Activated naive CD4-positive, alpha-beta T cell treated with anti-CD3 and anti-CD28 coated beads, Interleukin-2, amount 50 U/mL, for 24 hours (primary cell): ENCODE data around the gene KRT75.
A peak's percentile ranks its signal among the peaks of the same experiment; 100 is the strongest.

Experiments used
- H3K27ac Mint-ChIP-seq: one replicate; pipeline ENCODE4 v1.8.0; 2021; ENCODE audit warnings: mild to moderate bottlenecking, mixed read lengths
- H3K27me3 Mint-ChIP-seq: one replicate; pipeline ENCODE4 v1.8.0; 2021; ENCODE audit warnings: mixed read lengths
- H3K36me3 Mint-ChIP-seq: one replicate; pipeline ENCODE4 v1.8.0; 2021; ENCODE audit warnings: mixed read lengths
- H3K4me1 Mint-ChIP-seq: one replicate; pipeline ENCODE4 v1.8.0; 2021; ENCODE audit warnings: mixed read lengths
- H3K4me3 Mint-ChIP-seq: one replicate; pipeline ENCODE4 v1.8.0; 2021; ENCODE audit warnings: mild to moderate bottlenecking, mixed read lengths
- H3K9me3 Mint-ChIP-seq: one replicate; pipeline ENCODE4 v1.8.0; 2021; ENCODE audit warnings: mixed read lengths

KRT75 gene

GRCh38 chr12:52394836-52395405 lies 39.2 kb downstream of the KRT75 start:
- no peaks in the 10 kb centered on the region for H3K4me1 Mint-ChIP-seq
- no peaks in the 10 kb centered on the region for H3K9me3 Mint-ChIP-seq
- H3K27me3 Mint-ChIP-seq, result no peaks in the 10 kb centered on the region
- no peak overlapping the region for H3K4me3 Mint-ChIP-seq
- H3K27ac Mint-ChIP-seq, result no peak overlapping the region
- H3K36me3 Mint-ChIP-seq, result no peaks in the 10 kb centered on the region

- no peaks in the 10 kb centered on the region for H3K4me1 Mint-ChIP-seq
- no peaks in the 10 kb centered on the region for H3K36me3 Mint-ChIP-seq
- no peaks in the 10 kb centered on the region for H3K9me3 Mint-ChIP-seq
- H3K27ac Mint-ChIP-seq, result no peak overlapping the region
- H3K4me3 Mint-ChIP-seq, result no peak overlapping the region
- H3K27me3 Mint-ChIP-seq, result no peaks in the 10 kb centered on the region
These were observed 41.6 kb downstream of the KRT75 start for GRCh38 chr12:52392465-52393007.

- no peaks in the 10 kb centered on the region for H3K36me3 Mint-ChIP-seq
- no peaks in the 10 kb centered on the region for H3K9me3 Mint-ChIP-seq
- H3K4me3 Mint-ChIP-seq, result no peak overlapping the region
- no peak overlapping the region for H3K27ac Mint-ChIP-seq
- no peaks in the 10 kb centered on the region for H3K4me1 Mint-ChIP-seq
- H3K27me3 Mint-ChIP-seq, result no peaks in the 10 kb centered on the region
These were observed 42.6 kb downstream of the KRT75 start for GRCh38 chr12:52391618-52392002.

- no peaks in the 10 kb centered on the region for H3K4me1 Mint-ChIP-seq
- H3K27me3 Mint-ChIP-seq, result no peaks in the 10 kb centered on the region
- H3K27ac Mint-ChIP-seq, result no peak overlapping the region
- no peaks in the 10 kb centered on the region for H3K9me3 Mint-ChIP-seq
- no peak overlapping the region for H3K4me3 Mint-ChIP-seq
- no peaks in the 10 kb centered on the region for H3K36me3 Mint-ChIP-seq
These were observed 43.2 kb downstream of the KRT75 start for GRCh38 chr12:52390739-52391617.

- H3K36me3 Mint-ChIP-seq, result no peaks in the 10 kb centered on the region
- no peaks in the 10 kb centered on the region for H3K27me3 Mint-ChIP-seq
- no peak overlapping the region for H3K4me3 Mint-ChIP-seq
- no peak overlapping the region for H3K27ac Mint-ChIP-seq
- no peaks in the 10 kb centered on the region for H3K4me1 Mint-ChIP-seq
- H3K9me3 Mint-ChIP-seq, result no peaks in the 10 kb centered on the region
These were observed 44.6 kb downstream of the KRT75 start for GRCh38 chr12:52389313-52390207.

- Mint-ChIP-seq H3K4me3 (no peak overlapping the region), H3K36me3 (no peaks in the 10 kb centered on the region), H3K4me1 (peaks cover 4% of the 10 kb centered on the region), H3K9me3 (no peaks in the 10 kb centered on the region), H3K27me3 (no peaks in the 10 kb centered on the region), H3K27ac (no peak overlapping the region)
These were observed 46.3 kb downstream of the KRT75 start for GRCh38 chr12:52387859-52388258.

GRCh38 chr12:52385226-52385702 lies 48.9 kb downstream of the KRT75 start, which contains the start of gene KRT84:
Gene KRT84, minus strand, starts transcription at chr12:52385652. Its CDS starts 67 bp downstream, at chr12:52385585.
- Mint-ChIP-seq H3K9me3 (no peaks in the 10 kb centered on the region), H3K27ac (no peak within 1 kb of the TSS), H3K4me1 (peaks cover 9% of the 10 kb centered on the region), H3K27me3 (no peaks in the 10 kb centered on the region), H3K36me3 (no peaks in the 10 kb centered on the region), H3K4me3 (no peak within 1 kb of the TSS)

GRCh38 chr12:52383331-52383730 lies 50.8 kb downstream of the KRT75 start:
- H3K9me3 Mint-ChIP-seq, result no peaks in the 10 kb centered on the region
- peaks cover 9% of the 10 kb centered on the region for H3K4me1 Mint-ChIP-seq
- H3K36me3 Mint-ChIP-seq, result no peaks in the 10 kb centered on the region
- no peaks in the 10 kb centered on the region for H3K27me3 Mint-ChIP-seq
- H3K27ac Mint-ChIP-seq, result no peak overlapping the region
- H3K4me3 Mint-ChIP-seq, result no peak overlapping the region

GRCh38 chr12:52382854-52383253 lies 51.3 kb downstream of the KRT75 start:
- Mint-ChIP-seq H3K9me3 (no peaks in the 10 kb centered on the region), H3K27me3 (no peaks in the 10 kb centered on the region), H3K4me1 (peaks cover 9% of the 10 kb centered on the region), H3K36me3 (no peaks in the 10 kb centered on the region), H3K27ac (no peak overlapping the region), H3K4me3 (no peak overlapping the region)

- H3K27ac Mint-ChIP-seq, result no peak overlapping the region
- H3K9me3 Mint-ChIP-seq, result no peaks in the 10 kb centered on the region
- H3K27me3 Mint-ChIP-seq, result peaks cover 2% of the 10 kb centered on the region
- no peaks in the 10 kb centered on the region for H3K36me3 Mint-ChIP-seq
- H3K4me3 Mint-ChIP-seq, result no peak overlapping the region
- H3K4me1 Mint-ChIP-seq, result peaks cover 9% of the 10 kb centered on the region
These were observed 53.0 kb downstream of the KRT75 start for GRCh38 chr12:52381206-52381605.

- peaks cover 2% of the 10 kb centered on the region for H3K27me3 Mint-ChIP-seq
- H3K4me3 Mint-ChIP-seq, result no peak overlapping the region
- peaks cover 9% of the 10 kb centered on the region for H3K4me1 Mint-ChIP-seq
- H3K9me3 Mint-ChIP-seq, result no peaks in the 10 kb centered on the region
- H3K36me3 Mint-ChIP-seq, result no peaks in the 10 kb centered on the region
- H3K27ac Mint-ChIP-seq, result no peak overlapping the region
These were observed 53.9 kb downstream of the KRT75 start for GRCh38 chr12:52380271-52380694.

- Mint-ChIP-seq H3K4me3 (no peak overlapping the region), H3K27ac (no peak overlapping the region), H3K9me3 (no peaks in the 10 kb centered on the region), H3K27me3 (peaks cover 2% of the 10 kb centered on the region), H3K4me1 (peaks cover 9% of the 10 kb centered on the region), H3K36me3 (no peaks in the 10 kb centered on the region)
These were observed 54.6 kb downstream of the KRT75 start for GRCh38 chr12:52379536-52379935.

GRCh38 chr12:52378091-52378490 lies 56.1 kb downstream of the KRT75 start:
- Mint-ChIP-seq H3K4me3 (no peak overlapping the region), H3K36me3 (no peaks in the 10 kb centered on the region), H3K9me3 (no peaks in the 10 kb centered on the region), H3K4me1 (peaks cover 8% of the 10 kb centered on the region), H3K27me3 (peaks cover 2% of the 10 kb centered on the region), H3K27ac (no peak overlapping the region)

GRCh38 chr12:52377266-52377665 lies 56.9 kb downstream of the KRT75 start:
- H3K9me3 Mint-ChIP-seq, result no peaks in the 10 kb centered on the region
- no peaks in the 10 kb centered on the region for H3K36me3 Mint-ChIP-seq
- no peak overlapping the region for H3K4me3 Mint-ChIP-seq
- H3K27ac Mint-ChIP-seq, result peak overlapping the region; percentile 33
- no peaks in the 10 kb centered on the region for H3K4me1 Mint-ChIP-seq
- H3K27me3 Mint-ChIP-seq, result peaks cover 2% of the 10 kb centered on the region
